Choroid plexus epithelial cell (primary cell): ENCODE data around the gene CARS1.

Experiments used
- DNase-seq: peaks from one replicate; pipeline ENCODE4 v3.0.0-alpha.2; 2010; ENCODE audit warnings: low read depth
- H3K4me3 ChIP-seq: 2 replicates; pipeline ENCODE4 v1.5.1; 2011; ENCODE audit warnings: low read depth, mild to moderate bottlenecking, control low read depth, low read length, moderate library complexity
- CTCF ChIP-seq: conservative IDR thresholded peaks from 2 replicates; pipeline ENCODE4 v1.5.1; 2011; ENCODE audit warnings: low read depth, mild to moderate bottlenecking, control low read depth, inconsistent platforms, low read length, moderate library complexity

CARS1 gene

GRCh38 chr11:3049430-3050243 is 7.6 kb downstream of the CARS1 start:
- no peak overlapping the region for H3K4me3 ChIP-seq
- peak; percentile 98 for DNase-seq
- TF ChIP-seq CTCF: peak; percentile 48

- no peak for DNase-seq
- no peak for TF ChIP-seq CTCF
- no peak overlapping the region for H3K4me3 ChIP-seq
These were observed 9.6 kb downstream of the CARS1 start for GRCh38 chr11:3047637-3048036.

GRCh38 chr11:3046641-3047040 is 10.6 kb downstream of the CARS1 start:
- H3K4me3 ChIP-seq: no peak overlapping the region
- DNase-seq: no peak
- no peak for TF ChIP-seq CTCF

- no peak for DNase-seq
- TF ChIP-seq CTCF: peak; percentile 47
- no peak overlapping the region for H3K4me3 ChIP-seq
These were observed 11.0 kb downstream of the CARS1 start for GRCh38 chr11:3046190-3046589.

GRCh38 chr11:3044915-3045314 is 12.3 kb downstream of the CARS1 start:
- no peak overlapping the region for H3K4me3 ChIP-seq
- no peak for TF ChIP-seq CTCF
- DNase-seq: no peak

- peak; percentile 62 for DNase-seq
- TF ChIP-seq CTCF: no peak
- H3K4me3 ChIP-seq: no peak overlapping the region
These were observed 13.2 kb downstream of the CARS1 start for GRCh38 chr11:3044004-3044403.

- no peak for TF ChIP-seq CTCF
- no peak overlapping the region for H3K4me3 ChIP-seq
- DNase-seq: no peak
These were observed 13.8 kb downstream of the CARS1 start for GRCh38 chr11:3043315-3043871.
